ENCODE data around the gene PRMT3. TPM values are rescaled to one million over a fixed set of nuclear protein-coding genes. Genes with fewer than 3 reads are reported as not detected.

The PRMT3 gene
- total and polyA plus RNA-seq, 2 experiments from 2014 or later, result 9.8 to 11.7 TPM

GRCh38 chr11:20457001-20457799, 69.7 kb downstream of the PRMT3 start:
- H3K27me3 ChIP-seq (replicated peaks; ENCODE audit: insufficient read depth), result no peaks in the 10 kb centered on the region
- H3K4me1 ChIP-seq (ENCODE audit: insufficient read depth), result no peaks in the 10 kb centered on the region
- no peak overlapping the region for H3K9ac ChIP-seq
- in situ Hi-C loops (cut with MboI), result no loop called here
- no peak overlapping the region for H3K4me3 ChIP-seq
- no peaks in the 10 kb centered on the region for H3K9me2 ChIP-seq (ENCODE audit: insufficient read depth)
- no peak overlapping the region for H3K4me2 ChIP-seq (ENCODE audit: unreplicated experiment)
- no peaks in the 10 kb centered on the region for H3K36me3 ChIP-seq (ENCODE audit: low read depth)
- WGBS, 2 experiments (ENCODE audit: low coverage in 1 of 2, low lambda C conversion rate in 2 of 2, missing lambda C conversion rate in 2 of 2), result 95 to 96% methylated on average over 4 of the region's 4 CpGs
- H2AFZ ChIP-seq, result no peak overlapping the region
- no peak for DNase-seq
- TF ChIP-seq EZH2 (IDR thresholded peaks at IDR 0.05; ENCODE audit: insufficient read depth, poor library complexity, severe bottlenecking) (no peak), EZH2phosphoT487 (IDR thresholded peaks at IDR 0.05; ENCODE audit: insufficient read depth, low read depth) (no peak)
- no peaks in the 10 kb centered on the region for H3F3A ChIP-seq (ENCODE audit: insufficient read depth)
- no peaks in the 10 kb centered on the region for H3K9me3 ChIP-seq (ENCODE audit: low read depth)
- no peak overlapping the region for H3K27ac ChIP-seq
- H4K20me1 ChIP-seq (ENCODE audit: insufficient read depth), result no peaks in the 10 kb centered on the region
- H3K79me2 ChIP-seq (ENCODE audit: insufficient read depth), result no peaks in the 10 kb centered on the region

GRCh38 chr11:20457934-20458680, 70.6 kb downstream of the PRMT3 start:
- Histone ChIP-seq H3K4me1 (ENCODE audit: insufficient read depth) (no peaks in the 10 kb centered on the region), H3K9me2 (ENCODE audit: insufficient read depth) (no peaks in the 10 kb centered on the region), H3K27me3 (replicated peaks; ENCODE audit: insufficient read depth) (no peaks in the 10 kb centered on the region), H3K79me2 (ENCODE audit: insufficient read depth) (no peaks in the 10 kb centered on the region), H3K4me2 (ENCODE audit: unreplicated experiment) (no peak overlapping the region), H3K9me3 (ENCODE audit: low read depth) (no peaks in the 10 kb centered on the region), H3K4me3 (no peak overlapping the region), H3F3A (ENCODE audit: insufficient read depth) (no peaks in the 10 kb centered on the region), H3K9ac (no peak overlapping the region), H3K36me3 (ENCODE audit: low read depth) (no peaks in the 10 kb centered on the region), H3K27ac (no peak overlapping the region), H4K20me1 (ENCODE audit: insufficient read depth) (no peaks in the 10 kb centered on the region), H2AFZ (no peak overlapping the region)
- 99 to 100% methylated on average over 3 of the region's 3 CpGs for WGBS, 2 experiments (ENCODE audit: low coverage in 1 of 2, low lambda C conversion rate in 2 of 2, missing lambda C conversion rate in 2 of 2)
- TF ChIP-seq EZH2phosphoT487 (IDR thresholded peaks at IDR 0.05; ENCODE audit: insufficient read depth, low read depth), result no peak
- TF ChIP-seq EZH2 (IDR thresholded peaks at IDR 0.05; ENCODE audit: insufficient read depth, poor library complexity, severe bottlenecking), result no peak
- in situ Hi-C loops (cut with MboI), result no loop called here
- DNase-seq, result no peak

DNA sequence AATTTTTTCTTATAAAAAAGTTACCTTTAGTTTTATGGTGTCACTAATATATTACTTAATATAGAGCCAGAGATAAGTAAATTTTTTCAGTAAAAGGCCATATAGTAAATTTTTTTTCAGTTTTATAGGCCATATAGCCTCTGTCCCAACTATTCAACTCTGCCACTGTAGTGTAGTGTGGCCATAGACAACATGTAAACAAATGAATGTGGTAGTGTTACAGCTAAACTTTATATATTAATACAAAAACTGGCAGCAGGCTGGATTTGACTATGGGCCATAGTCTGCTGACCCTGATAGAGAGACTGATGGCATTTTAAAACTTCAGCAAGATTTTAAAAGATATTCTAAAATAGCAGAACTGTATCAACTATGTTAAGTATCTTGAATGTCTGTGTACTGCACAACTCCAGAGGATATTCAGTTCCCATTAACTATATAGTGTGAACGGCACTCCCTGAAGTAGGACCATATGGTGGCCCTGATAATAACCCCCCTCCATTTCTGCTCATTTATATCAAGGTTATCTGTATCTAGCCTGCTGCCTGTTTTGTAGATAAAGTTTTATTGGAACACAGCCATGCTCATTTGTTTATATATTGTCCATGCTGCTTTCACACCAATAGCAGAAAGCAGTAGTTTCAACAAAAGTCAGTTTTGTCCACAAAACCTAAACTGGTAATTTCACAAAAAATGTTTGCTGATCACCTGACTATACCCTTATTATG, 71.6 kb downstream of the PRMT3 start:
- no peaks in the 10 kb centered on the region for H3K9me3 ChIP-seq (ENCODE audit: low read depth)
- H3K27ac ChIP-seq, result no peak overlapping the region
- H2AFZ ChIP-seq, result no peak overlapping the region
- TF ChIP-seq EZH2phosphoT487 (IDR thresholded peaks at IDR 0.05; ENCODE audit: insufficient read depth, low read depth) (no peak), EZH2 (IDR thresholded peaks at IDR 0.05; ENCODE audit: insufficient read depth, poor library complexity, severe bottlenecking) (no peak)
- H3K9me2 ChIP-seq (ENCODE audit: insufficient read depth), result no peaks in the 10 kb centered on the region
- no peak for DNase-seq
- no peaks in the 10 kb centered on the region for H3K79me2 ChIP-seq (ENCODE audit: insufficient read depth)
- in situ Hi-C loops (cut with MboI), result no loop called here
- no peaks in the 10 kb centered on the region for H3F3A ChIP-seq (ENCODE audit: insufficient read depth)
- H4K20me1 ChIP-seq (ENCODE audit: insufficient read depth), result no peaks in the 10 kb centered on the region
- H3K36me3 ChIP-seq (ENCODE audit: low read depth), result no peaks in the 10 kb centered on the region
- H3K27me3 ChIP-seq (replicated peaks; ENCODE audit: insufficient read depth), result no peaks in the 10 kb centered on the region
- 100% methylated on average over 1 of the region's 1 CpG for WGBS, 2 experiments (ENCODE audit: low coverage in 1 of 2, low lambda C conversion rate in 2 of 2, missing lambda C conversion rate in 2 of 2)
- H3K9ac ChIP-seq, result no peak overlapping the region
- H3K4me1 ChIP-seq (ENCODE audit: insufficient read depth), result no peaks in the 10 kb centered on the region
- no peak overlapping the region for H3K4me2 ChIP-seq (ENCODE audit: unreplicated experiment)
- no peak overlapping the region for H3K4me3 ChIP-seq

DNA sequence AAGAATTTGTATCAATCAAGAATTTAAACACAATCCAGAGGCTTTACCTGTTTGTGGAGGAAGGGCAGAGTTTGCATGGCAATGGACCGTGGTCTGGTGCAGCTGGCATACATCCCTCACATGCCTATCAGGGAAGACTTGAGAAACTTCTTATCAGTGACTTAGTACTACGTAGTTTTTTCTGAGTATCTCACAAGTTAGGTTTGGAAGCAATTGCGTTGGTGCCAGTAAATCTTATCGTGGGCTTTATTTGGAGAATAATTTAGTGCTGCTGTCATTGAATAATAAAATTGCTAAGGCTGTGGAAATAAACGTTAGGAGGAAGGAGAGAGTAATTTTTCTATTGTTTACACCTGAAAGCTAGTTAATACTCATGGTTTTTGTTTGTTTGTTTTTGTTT, 72.3 kb downstream of the PRMT3 start:
- no peaks in the 10 kb centered on the region for H3K36me3 ChIP-seq (ENCODE audit: low read depth)
- no peak overlapping the region for H3K27ac ChIP-seq
- H3F3A ChIP-seq (ENCODE audit: insufficient read depth), result no peaks in the 10 kb centered on the region
- no peak overlapping the region for H3K9ac ChIP-seq
- H4K20me1 ChIP-seq (ENCODE audit: insufficient read depth), result no peaks in the 10 kb centered on the region
- no peaks in the 10 kb centered on the region for H3K4me1 ChIP-seq (ENCODE audit: insufficient read depth)
- in situ Hi-C loops (cut with MboI), result no loop called here
- WGBS, 2 experiments (ENCODE audit: low coverage in 1 of 2, low lambda C conversion rate in 2 of 2, missing lambda C conversion rate in 2 of 2), result 72 to 84% methylated on average over 5 of the region's 5 CpGs
- DNase-seq, result no peak
- H3K9me2 ChIP-seq (ENCODE audit: insufficient read depth), result no peaks in the 10 kb centered on the region
- H3K27me3 ChIP-seq (replicated peaks; ENCODE audit: insufficient read depth), result no peaks in the 10 kb centered on the region
- H3K4me2 ChIP-seq (ENCODE audit: unreplicated experiment), result no peak overlapping the region
- H3K79me2 ChIP-seq (ENCODE audit: insufficient read depth), result no peaks in the 10 kb centered on the region
- no peaks in the 10 kb centered on the region for H3K9me3 ChIP-seq (ENCODE audit: low read depth)
- TF ChIP-seq EZH2phosphoT487 (IDR thresholded peaks at IDR 0.05; ENCODE audit: insufficient read depth, low read depth), result no peak
- no peak for TF ChIP-seq EZH2 (IDR thresholded peaks at IDR 0.05; ENCODE audit: insufficient read depth, poor library complexity, severe bottlenecking)
- H2AFZ ChIP-seq, result no peak overlapping the region
- H3K4me3 ChIP-seq, result no peak overlapping the region

All from GM23248 (cell line).